Gastroesophageal sphincter (tissue), 3 donors: Measurements from ENCODE around the gene DUS1L.

Source experiments
- CTCF ChIP-seq, 4 experiments: fragments of 200-600 bp in 2 of 4; fragments of 450-650 bp in 2 of 4; sonication (generic) in 1 of 4; IDR thresholded peaks; one replicate each; pipeline ENCODE4 v1.5.1; 2017 to 2019; ENCODE audit warnings: antibody characterized with exemption in 4 of 4, mild to moderate bottlenecking in 2 of 4, moderate library complexity in 2 of 4
- EP300 ChIP-seq: sonication (generic); formaldehyde crosslinking; IDR thresholded peaks from one replicate; pipeline ENCODE4 v1.6.1; 2017; ENCODE audit warnings: antibody characterized with exemption, mild to moderate bottlenecking
- POLR2A ChIP-seq, 2 donors: fragments of 450-650 bp; IDR thresholded peaks; one replicate each; pipeline ENCODE4 v1.6.1; 2017; ENCODE audit warnings: antibody characterized with exemption in 2 of 2, mild to moderate bottlenecking in 2 of 2, moderate library complexity in 1 of 2
- POLR2AphosphoS5 ChIP-seq: sonication (generic); formaldehyde crosslinking; IDR thresholded peaks from one replicate; pipeline ENCODE4 v1.6.1; 2017; ENCODE audit warnings: antibody characterized with exemption

GRCh38 chr17:82031885-82032627 lies 33.5 kb downstream of the DUS1L start:
- TF ChIP-seq EP300 (no peak), CTCF (IDR thresholded peaks at IDR 0.05) (no peak), POLR2AphosphoS5 (no peak), POLR2A (IDR thresholded peaks at IDR 0.05) (no peak)
